NCI-H526 (cell line): ENCODE results near the gene CSPG5.

Source experiments
- DNase-seq, 2 experiments: peaks; one replicate each; lab custom pipeline; 2025; lab: John Stamatoyannopoulos, UW

Gene CSPG5

DNA sequence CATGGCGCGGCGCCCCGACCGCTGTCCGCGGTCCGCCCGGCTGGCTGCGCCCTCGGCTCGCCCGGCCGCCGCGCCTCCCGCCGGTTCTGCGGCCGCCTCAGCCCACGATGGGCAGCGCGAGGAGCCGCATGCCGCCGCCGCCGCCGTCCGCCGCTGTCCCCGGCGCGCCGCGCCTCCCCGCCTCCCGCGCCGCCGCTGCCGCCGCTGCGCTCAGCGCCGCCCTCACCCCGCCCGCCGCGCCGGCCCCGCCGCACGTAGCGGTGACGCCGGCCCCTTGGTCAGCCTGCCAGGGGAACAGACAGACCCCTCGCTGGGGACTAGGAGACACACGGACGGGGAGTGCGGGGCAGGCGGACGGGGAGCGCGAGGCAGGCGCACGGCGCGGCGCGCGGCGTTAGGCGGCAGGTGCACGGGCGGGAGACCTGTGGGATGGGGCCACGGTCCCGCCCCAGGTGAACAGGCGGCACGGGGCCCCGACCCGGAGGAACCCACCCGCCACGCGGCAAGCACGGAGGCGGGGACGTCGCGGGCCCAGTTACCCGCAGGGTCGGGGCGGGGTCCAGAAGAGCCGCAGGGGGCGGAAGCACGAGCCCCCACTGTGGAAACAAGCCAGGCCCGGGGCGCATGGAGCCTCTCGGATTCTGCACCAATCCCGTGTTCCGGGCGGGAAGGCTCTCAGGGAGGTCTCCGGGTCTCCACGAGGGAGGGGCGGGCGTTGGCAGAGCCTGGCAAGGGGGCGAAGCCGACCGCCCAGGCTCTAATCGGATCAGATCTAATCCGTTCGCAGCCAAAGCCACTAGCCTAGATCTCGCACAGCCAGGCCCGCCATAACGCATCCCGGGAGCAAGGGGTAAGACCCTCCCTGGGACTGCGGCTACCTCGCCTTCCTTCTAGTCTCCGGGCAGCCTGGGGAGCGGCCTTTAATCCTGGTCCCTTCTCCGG lies at the start of gene CSPG5:
TSS of gene CSPG5 (minus strand) at position 175 of the 942 bp plus-strand sequence. CDS start at position 3, 172 bp downstream.
- DNase-seq, result peak in 1 of 2 experiments; percentile 57

GRCh38 chr3:47628426-47628825 lies 49.8 kb upstream of the CSPG5 start:
- no peak for DNase-seq

- no peak for DNase-seq
Observed at GRCh38 chr3:47622671-47623461, 44.2 kb upstream of the CSPG5 start.

- DNase-seq, result no peak
Observed at GRCh38 chr3:47617086-47618010, 38.7 kb upstream of the CSPG5 start.

- DNase-seq, result no peak
Observed at GRCh38 chr3:47614788-47615187, 36.1 kb upstream of the CSPG5 start.

GRCh38 chr3:47613722-47614121 lies 35.1 kb upstream of the CSPG5 start:
- DNase-seq, result peak in 1 of 2 experiments; percentile 20

DNA sequence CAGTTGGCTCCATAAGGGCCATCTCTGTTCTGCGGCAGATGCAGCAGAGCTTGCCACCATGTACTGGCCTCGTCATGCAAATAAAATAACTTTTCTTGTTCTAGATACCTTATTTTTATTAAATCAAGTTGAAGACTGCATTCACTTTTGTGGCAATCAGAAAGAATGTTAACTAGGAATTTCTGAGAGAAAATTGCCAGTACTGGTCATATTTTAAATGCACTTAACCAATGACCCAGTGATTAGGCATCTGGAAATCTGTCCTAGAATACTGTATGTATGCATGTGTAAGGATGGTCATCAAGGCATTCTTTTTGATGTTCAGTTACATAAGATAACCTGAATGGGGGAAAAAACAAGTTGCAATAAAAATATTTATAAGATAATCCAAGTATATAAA lies 34.2 kb upstream of the CSPG5 start:
- no peak for DNase-seq

DNA sequence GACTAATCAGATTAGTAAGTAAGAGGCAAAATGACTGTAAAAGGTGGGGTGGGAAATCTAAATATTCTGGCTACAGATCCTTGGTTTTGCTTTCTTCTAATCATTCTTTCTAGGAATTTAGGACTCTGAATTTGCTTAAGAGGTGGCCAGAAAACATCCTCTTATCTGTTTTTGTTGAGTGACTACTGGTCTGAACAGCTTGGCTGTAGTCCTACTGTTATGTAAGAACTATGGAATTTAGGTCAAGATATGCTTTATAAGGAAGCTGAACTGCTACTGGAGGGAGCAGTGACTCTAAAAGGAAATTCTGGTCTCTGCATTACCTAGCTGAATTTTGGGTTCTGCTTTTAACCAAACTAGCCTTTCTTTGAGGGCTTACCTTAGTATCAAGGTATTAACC lies 33.5 kb upstream of the CSPG5 start:
- no peak for DNase-seq

DNA sequence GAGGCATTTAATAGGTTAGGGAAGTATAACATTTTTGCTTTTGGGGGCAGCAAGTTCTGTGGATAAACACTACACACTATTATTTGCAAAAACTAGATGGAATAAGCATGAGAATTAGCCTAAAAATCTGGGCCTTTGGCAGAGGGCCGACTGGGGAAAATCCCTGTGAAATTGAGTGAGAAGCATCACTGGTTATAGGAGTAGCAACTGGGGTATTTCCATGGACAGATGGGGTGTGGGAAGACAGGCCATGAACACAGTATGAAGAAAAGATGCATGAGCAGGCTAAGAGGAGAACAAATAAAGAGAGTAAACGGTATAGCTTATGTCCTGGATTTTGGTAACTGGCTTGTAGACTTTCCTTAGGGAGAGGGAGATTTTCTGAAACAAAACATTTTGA lies 32.9 kb upstream of the CSPG5 start:
- DNase-seq, result no peak

DNA sequence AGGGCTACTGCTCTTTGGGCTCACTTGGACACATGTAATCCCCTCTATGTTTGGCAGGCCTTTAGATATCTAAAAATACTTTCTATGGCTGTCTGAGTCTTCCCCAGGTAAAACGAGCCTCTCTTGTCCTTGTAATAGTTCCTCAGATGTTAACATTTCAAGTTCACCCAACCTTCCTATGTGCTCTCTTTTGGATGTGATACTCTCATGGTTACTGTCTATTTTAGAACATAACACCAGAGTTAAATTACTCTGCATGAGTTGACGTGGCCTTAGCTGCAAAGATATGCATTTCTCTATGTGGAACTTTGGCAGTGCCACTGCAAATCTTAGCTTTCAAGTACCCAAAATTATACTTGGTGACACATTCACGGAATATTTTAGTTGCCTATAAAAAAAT lies 31.9 kb upstream of the CSPG5 start:
- DNase-seq, result no peak

- DNase-seq, result no peak
Observed at GRCh38 chr3:47607335-47607734, 28.7 kb upstream of the CSPG5 start.

DNA sequence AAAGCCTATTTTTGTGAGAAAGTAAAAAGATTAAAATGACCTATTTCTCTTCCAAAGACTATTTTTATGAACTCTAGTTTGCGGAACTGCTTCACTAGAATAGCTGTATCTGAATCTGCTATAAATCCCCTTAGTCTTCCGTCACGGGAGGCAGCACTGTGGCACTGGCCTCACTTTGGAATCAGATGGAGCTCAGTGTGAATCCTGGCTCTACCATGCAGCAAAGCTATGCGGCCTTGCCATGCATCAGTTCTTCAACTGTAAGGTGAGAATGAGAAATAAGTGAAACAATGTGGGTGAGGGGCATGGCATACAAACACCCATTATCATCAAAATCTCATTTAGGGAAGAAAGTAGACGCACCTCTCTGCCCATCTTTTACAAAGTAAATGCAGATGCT lies 27.5 kb upstream of the CSPG5 start:
- no peak for DNase-seq

DNA sequence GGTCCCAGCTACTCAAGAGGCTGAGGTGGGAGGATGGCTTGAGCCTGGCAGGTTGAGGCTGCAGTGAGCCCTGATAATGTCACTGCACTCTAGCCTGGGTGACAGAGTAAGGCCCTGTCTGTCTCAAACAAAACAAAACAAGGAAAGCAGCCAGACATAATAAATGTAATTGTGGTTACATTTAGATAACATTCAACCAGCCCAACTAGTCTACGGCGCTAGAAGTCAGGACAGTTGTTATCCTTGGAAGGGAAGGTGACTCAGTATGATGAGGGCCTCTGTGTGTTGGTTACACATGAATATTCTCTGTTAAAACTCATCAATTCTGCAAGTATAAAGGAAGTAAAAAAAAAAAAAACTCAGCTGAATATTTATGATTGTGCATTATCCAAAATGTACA lies 27.0 kb upstream of the CSPG5 start:
- no peak for DNase-seq

GRCh38 chr3:47604145-47604544 lies 25.5 kb upstream of the CSPG5 start:
- DNase-seq, result no peak

DNA sequence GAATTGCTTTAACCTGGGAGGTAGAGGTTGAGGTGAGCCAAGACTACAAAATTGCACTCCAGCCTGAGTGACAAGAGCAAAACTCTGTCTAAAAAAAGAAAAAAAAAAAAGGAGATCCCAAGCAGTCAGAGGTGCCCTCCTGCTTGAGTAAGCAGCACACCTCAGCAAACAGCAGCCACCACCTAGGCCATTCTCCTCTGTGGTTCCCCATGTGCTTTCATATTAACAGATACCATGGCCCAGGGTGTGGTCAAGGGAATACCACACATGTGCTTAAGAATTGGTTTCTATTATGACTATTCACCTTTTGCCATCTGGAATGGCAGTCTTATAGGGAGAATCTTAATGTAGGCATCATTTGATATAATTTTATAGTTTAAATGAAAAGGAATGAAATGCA lies 24.7 kb upstream of the CSPG5 start:
- no peak for DNase-seq

DNA sequence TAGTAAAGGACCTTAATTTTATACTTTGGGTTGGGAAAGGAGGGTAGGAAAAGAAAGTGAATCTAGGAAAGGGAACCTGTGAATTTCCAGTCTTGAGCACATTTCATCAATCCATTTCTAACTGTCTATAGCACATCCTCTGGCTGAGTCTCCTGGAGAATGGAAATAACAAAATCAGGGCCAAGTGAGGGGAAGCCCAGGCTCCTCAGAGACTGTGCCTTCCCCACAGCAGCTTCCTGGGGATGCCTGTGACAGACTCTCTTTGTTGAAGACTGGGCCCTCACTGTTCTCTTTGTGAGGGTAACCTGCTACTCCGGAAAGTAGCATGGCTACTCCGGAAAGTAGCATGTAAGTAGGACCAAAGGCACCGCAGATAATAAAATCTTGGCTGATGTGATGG lies 22.6 kb upstream of the CSPG5 start:
- no peak for DNase-seq

- DNase-seq, result no peak
Observed at GRCh38 chr3:47594792-47595191, 16.1 kb upstream of the CSPG5 start.

DNA sequence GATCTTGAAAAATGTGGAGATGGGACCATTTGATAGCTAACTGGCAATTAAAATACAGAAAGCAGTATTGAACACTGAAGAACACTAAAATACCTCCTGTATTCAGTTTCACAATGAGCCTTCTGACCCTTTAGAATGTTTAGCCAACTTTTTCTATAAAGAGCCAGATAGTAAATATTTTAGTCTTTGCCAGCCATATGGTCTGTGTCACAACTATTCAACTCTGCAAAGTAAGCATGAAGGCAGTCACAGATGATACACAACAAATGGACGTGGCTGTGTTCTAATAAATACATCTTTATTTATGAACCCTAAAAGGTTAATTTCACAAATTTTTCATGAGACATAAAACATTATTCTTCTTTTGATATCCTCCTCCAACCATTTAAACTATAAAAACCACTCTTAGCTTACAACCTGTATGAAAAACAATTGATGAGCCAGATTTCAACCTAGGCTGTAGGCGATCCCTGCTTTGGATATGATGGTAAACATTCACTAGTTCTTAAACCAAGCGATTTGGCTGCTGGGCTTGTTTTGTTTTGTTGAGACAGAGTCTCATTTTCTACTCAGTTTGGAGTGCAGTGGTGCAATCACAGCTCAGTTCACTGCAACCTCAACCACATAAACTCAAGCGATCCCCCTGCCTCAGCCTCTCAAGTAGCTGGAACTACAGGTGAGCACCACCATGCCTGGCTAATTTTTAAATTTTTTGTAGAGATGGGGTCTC lies 13.6 kb upstream of the CSPG5 start:
- DNase-seq, result no peak

- DNase-seq, result no peak
Observed at GRCh38 chr3:47590216-47590615, 11.6 kb upstream of the CSPG5 start.

- no peak for DNase-seq
Observed at GRCh38 chr3:47588587-47588986, 9.9 kb upstream of the CSPG5 start.

GRCh38 chr3:47588053-47588452 lies 9.4 kb upstream of the CSPG5 start:
- DNase-seq, result no peak
